GM12873 (cell line): ENCODE data around the gene INO80C.

Source experiments
- TF ChIP-seq, protein P1 (sequence below): IDR thresholded peaks from 2 replicates; pipeline ENCODE4 v1.5.1; 2012; ENCODE audit warnings: low read depth, mild to moderate bottlenecking, moderate library complexity, low read length, control low read depth; ENCODE audit not compliant: insufficient read depth; ENCODE audit errors: missing control alignments

Gene INO80C

DNA sequence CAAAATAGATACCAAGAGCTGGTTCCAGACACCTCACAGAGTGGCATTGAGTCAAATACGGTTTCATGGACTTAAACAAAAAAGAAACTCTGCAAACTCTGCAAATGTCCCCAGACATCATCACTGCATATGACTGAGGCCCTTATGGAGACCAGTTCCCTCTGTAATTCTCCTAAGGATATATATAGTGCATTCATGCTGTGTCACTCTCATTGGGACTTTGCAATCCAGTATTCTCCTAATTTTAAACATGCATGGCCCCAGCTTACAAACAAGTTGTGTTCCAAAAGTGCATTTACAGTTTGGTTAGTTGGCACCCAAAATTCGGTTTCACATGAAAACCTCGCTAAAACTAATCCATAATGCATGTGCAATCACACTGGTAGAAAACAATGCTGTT is 18.6 kb upstream of the INO80C start:
- TF ChIP-seq, protein P1, sequence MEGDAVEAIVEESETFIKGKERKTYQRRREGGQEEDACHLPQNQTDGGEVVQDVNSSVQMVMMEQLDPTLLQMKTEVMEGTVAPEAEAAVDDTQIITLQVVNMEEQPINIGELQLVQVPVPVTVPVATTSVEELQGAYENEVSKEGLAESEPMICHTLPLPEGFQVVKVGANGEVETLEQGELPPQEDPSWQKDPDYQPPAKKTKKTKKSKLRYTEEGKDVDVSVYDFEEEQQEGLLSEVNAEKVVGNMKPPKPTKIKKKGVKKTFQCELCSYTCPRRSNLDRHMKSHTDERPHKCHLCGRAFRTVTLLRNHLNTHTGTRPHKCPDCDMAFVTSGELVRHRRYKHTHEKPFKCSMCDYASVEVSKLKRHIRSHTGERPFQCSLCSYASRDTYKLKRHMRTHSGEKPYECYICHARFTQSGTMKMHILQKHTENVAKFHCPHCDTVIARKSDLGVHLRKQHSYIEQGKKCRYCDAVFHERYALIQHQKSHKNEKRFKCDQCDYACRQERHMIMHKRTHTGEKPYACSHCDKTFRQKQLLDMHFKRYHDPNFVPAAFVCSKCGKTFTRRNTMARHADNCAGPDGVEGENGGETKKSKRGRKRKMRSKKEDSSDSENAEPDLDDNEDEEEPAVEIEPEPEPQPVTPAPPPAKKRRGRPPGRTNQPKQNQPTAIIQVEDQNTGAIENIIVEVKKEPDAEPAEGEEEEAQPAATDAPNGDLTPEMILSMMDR: no peak

DNA sequence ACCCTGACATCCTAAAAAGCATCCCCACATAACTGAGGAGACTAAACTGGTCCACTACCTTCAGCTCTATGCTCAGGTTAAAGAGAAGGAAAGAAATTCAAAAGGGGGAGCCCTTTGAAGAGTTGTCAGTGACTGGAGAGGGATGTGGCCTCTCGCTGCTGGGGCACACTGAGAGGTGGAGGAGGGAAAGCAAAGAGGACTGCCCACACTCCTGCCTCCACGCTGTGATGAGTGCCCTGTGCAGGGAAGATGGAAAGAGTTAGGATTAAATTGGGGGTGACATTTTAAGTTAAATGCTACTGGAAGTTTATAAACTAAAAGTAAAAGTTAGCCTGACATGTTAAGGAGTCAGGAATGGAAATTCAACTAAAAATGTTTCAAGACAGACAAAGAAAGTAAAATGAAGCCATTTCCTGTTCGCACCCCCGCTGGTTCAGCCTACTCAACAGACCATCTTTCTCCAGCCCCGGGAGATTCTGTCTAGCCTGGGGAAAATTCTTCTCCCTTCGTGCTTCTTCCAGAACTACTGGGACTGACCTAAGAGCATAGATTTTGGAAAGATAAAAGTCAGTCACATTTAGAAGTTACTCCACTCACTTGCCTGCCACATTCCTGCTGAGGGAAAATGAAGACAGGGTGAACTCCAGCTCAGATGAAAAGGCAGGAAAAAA is 17.8 kb upstream of the INO80C start:
- TF ChIP-seq, protein P1: no peak

DNA sequence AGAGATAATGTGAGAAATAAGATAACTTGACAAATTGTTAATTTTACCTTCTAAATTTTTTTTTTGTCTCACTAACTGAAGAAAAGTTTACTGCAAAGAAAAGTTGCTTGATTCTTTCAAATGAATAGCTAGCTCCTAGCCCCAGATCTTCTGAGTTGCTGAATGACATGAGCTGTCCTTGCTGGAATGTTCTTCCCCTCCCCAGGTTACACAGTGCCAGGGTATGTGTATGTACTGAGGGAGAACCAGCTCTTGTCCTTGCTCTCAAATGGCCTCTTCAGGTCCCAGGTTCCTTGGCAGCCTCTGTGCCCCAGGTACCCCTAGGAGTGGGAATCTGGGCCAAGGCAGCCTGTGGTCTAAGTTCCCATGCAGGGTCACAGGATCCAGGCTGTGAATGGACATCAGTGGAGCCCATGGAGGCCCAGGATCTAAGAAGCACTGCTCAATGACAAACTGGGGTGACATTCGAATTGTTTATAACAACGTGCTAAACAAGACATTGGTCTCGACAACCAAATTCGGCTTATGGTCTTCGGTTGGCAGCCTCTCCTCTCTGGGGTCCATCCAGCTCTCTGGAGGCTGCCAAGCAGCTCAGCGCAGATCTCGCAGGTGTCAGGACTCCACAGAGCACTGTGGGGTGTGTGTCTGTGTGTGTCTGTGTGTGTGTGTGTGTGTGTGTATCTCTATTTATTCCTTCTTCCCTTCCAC is 17.1 kb upstream of the INO80C start:
- TF ChIP-seq, protein P1: no peak

DNA sequence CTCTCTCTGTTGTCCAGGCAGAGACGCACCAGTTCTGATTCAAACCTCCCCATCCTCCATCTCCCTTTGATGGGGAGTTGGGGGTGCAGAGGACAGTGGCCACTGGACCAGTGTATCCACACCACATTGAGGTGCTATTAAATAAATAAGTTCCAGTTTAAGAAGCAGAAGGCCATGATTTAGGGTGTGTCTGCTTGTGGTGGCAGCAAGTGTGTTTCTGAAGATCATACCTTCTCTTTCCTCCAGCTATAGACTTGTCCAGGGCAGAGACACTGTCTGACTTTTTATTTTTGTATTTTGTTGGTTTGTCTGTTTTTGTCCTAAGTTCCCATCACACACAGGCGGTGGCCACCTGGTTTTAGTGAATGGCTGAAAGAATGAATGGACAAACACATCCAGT is 16.5 kb upstream of the INO80C start:
- TF ChIP-seq, protein P1: no peak

DNA sequence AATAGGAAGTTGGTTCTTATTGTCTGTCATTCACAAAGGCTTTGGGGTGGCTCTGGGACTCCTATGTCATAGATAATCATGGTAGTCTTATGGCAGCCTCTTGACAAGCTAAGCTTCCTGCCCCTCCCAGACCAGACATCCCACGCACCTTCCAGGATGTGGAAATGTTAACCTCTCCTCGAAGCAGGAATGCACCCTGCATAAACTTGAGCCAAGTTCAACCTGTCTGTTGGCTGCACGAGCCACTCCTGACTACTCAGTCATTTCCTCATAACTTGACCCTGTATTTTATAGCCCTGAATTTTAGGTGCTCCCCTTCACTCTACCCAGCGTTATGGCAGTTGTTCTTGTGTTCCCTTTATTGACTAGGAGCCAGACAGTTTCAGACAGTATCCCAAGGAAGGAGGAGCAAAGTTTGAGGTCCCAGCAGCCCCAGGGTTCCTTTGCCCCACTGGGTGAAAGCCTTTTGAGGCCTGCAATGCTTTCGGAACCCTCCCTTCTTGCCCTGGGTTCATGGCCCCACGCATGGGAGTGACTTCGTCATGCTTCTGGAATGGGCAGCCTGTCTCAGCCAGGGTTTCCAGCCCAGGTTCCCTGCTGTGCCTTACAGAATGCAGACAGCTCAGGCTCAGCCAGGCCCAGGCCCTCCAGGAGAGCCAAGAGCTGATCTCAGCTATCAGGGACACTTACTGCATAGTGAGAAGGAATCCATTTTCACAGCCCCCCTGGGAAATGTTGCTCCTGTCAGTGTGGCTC is 15.6 kb upstream of the INO80C start:
- TF ChIP-seq, protein P1: no peak

DNA sequence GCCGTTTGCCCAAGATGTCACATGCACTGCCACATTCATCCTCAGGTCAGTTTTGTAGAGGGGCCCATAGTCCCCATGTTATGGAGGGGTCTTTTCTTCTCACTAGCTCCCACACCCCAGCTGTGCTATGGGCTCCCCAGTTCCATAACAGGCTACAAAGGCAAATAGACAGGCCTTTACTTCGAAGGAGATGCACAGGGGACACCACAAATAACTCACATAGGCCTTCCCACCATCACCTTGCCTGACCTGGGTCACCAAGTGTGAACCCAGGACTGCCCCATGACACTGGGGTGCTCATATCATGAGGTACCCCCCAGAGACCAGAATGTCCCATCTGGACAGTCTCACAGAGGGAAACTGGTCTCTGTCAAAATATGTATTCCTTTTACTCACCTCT is 15.0 kb upstream of the INO80C start:
- TF ChIP-seq, protein P1: no peak

DNA sequence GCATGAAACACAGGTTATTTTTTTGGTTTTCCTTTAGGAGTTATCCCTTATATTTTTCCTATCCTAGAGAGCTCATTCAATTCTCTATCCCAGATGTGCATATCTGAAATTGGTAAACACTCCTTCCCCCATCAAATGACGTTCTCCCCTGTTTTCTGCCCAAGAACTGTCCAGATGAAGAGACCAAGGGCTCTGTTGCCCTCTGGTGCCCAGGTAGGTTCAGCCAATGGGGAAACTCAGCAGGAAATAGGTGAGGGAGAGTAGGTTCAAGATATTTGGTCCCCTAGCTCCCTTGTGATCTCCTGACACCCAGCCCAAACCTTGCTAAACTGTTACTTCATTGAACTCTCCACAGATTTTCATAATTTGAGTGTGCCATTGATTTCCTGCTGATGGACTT is 14.1 kb upstream of the INO80C start:
- TF ChIP-seq, protein P1: no peak
